ENCODE results near the gene CEPT1. TPM values are rescaled to one million over a fixed set of nuclear protein-coding genes. Genes with fewer than 3 reads are reported as not detected.

Gene CEPT1
- total and polyA plus RNA-seq, 9 of the 15 experiments (the other 6 are each of a cell fraction or from before 2014, with no cell fraction given), result 24.4 to 72.6 (median 42.4) TPM

GRCh38 chr1:111140680-111140967 lies 601 bp downstream of the CEPT1 start:
- Histone ChIP-seq H2AFZ (ENCODE audit: low read depth, low read length) (peak overlapping the region; percentile 95), H3K4me2 (ENCODE audit: insufficient read depth, low read length) (peak overlapping the region; percentile 100), H3K79me2 (ENCODE audit: control insufficient read depth, insufficient read depth, low read length) (peaks cover 80% of the 10 kb centered on the region), H3K27ac (ENCODE audit: extremely low read depth, low read depth, low read length) (peak overlapping the region; percentile 93), H3K36me3 (ENCODE audit: control insufficient read depth, insufficient read depth, low read length) (peaks cover 24% of the 10 kb centered on the region; the same call in 2 of the 3 replicates), H3K9me1 (ENCODE audit: control insufficient read depth, insufficient read depth, low read length) (no peaks in the 10 kb centered on the region), H3K4me3 (peak overlapping the region; percentile 88), H3K4me1 (replicated peaks in 1 of 2; ENCODE audit: control insufficient read depth in 2 of 2, insufficient read depth in 2 of 2, low read length in 2 of 2) (peaks cover 8 to 18% of the 10 kb centered on the region in 2 experiments; a peak in 4 of 5 replicates), H3K9ac (ENCODE audit: insufficient read depth in 1 of 2, low read depth in 2 of 2, low read length in 2 of 2) (peak overlapping the region; percentile 91 to 98), H3K27me3 (ENCODE audit: control insufficient read depth in 2 of 2, insufficient read depth in 2 of 2, low read length in 2 of 2) (no peaks in the 10 kb centered on the region), H3K9me3 (replicated peaks; ENCODE audit: control insufficient read depth, insufficient read depth, low read depth, low read length) (no peaks in the 10 kb centered on the region), H4K20me1 (replicated peaks; ENCODE audit: control insufficient read depth, insufficient read depth, low read length) (peaks cover 10% of the 10 kb centered on the region; the same call in 1 of the 2 replicates)
- in situ Hi-C loops (cut with MboI), result no loop called here
- TF ChIP-seq SAP30 (IDR thresholded peaks at IDR 0.05; ENCODE audit: borderline replicate concordance, insufficient read depth, low read depth, low read length, poor library complexity, severe bottlenecking), result peak; percentile 62
- no peak for TF ChIP-seq U2AF1 (optimal IDR thresholded peaks at IDR 0.05; ENCODE audit: low read depth, low read length)
- TF ChIP-seq CHD1 (IDR thresholded peaks at IDR 0.05; ENCODE audit: low read length), result peak; percentile 94
- TF ChIP-seq PATZ1 (CRISPR knock-in tag; IDR thresholded peaks at IDR 0.05; ENCODE audit: borderline replicate concordance), result no peak
- TF ChIP-seq DACH1 (IDR thresholded peaks at IDR 0.05; ENCODE audit: partially characterized antibody), result no peak
- TF ChIP-seq STAT5B (CRISPR knock-in tag; IDR thresholded peaks at IDR 0.05), result no peak
- no peak for TF ChIP-seq ATF1 (CRISPR knock-in tag; IDR thresholded peaks at IDR 0.05)
- no peak for TF ChIP-seq ATF1 (tag; IDR thresholded peaks at IDR 0.05)
- TF ChIP-seq GATA2 (CRISPR knock-in tag; IDR thresholded peaks at IDR 0.05), result 0 out of 2 replicates have a peak, but pooled peaks have one; percentile 5
- no peak for TF ChIP-seq PHTF2 (CRISPR knock-in tag; IDR thresholded peaks at IDR 0.05)
- 0 out of 2 replicates have a peak, but pooled peaks have one; percentile 26 for TF ChIP-seq BHLHE40 (IDR thresholded peaks at IDR 0.05; ENCODE audit: low read length)
- no peak for TF ChIP-seq CXXC5 (CRISPR knock-in tag; IDR thresholded peaks at IDR 0.05)
- TF ChIP-seq MTF1 (CRISPR knock-in tag; IDR thresholded peaks at IDR 0.05; ENCODE audit: borderline replicate concordance), result no peak
- peak; percentile 6; the same call in 1 of the 2 replicates for TF ChIP-seq LCOR (CRISPR knock-in tag; IDR thresholded peaks at IDR 0.05)
- no peak for ATAC-seq
- peak in 1 of 4 experiments; percentile 66 for DNase-seq (ENCODE audit: extremely low read depth in 1 of 4, low spot score in 3 of 4)
- WGBS (ENCODE audit: insufficient coverage, low coverage, missing lambda C conversion rate), result 0% methylated on average over 9 of the region's 9 CpGs
- intact Hi-C loops (cut with micrococcal nuclease), result no loop called here
- no TSS peak for BruUV-seq (replicated peaks)
- CTCF ChIA-PET (ENCODE audit: low intra/inter-chr PET ratio), result no interaction called here
- peak; percentile 80 for FAIRE-seq
- POLR2A ChIA-PET, result interaction anchor here (0.6 to 2.8 kb wide), 6 partner anchors 9 to 1589 kb away, joined by 3 to 13 read pairs (median 4); no protein-coding TSS in a partner anchor

Measured in K562 (cell line).